NK-92 treated with Interleukin-12 subunit alpha and Interleukin-12 subunit beta, amount 100 ng/mL, for 24 hours (cell line): ENCODE results near the gene ZMYM2.
"Not testable (repeated sequence)": the region's sequence is repeated elsewhere in the genome, so short reads cannot be mapped to it uniquely, and the experiment has no call there.

Experiments
- DNase-seq: peaks from one replicate; lab custom pipeline; 2025; lab: John Stamatoyannopoulos, UW

The ZMYM2 gene

GRCh38 chr13:19958155-19959111 is at the start of gene ZMYM2:
Gene ZMYM2 (plus strand): TSS chr13:19958727. CDS start chr13:19993073, 34,346 bp downstream.
- DNase-seq, result peak; percentile 99

- peak; percentile 1 for DNase-seq
Measured at GRCh38 chr13:19910336-19911072, 48.0 kb upstream of the ZMYM2 start.

GRCh38 chr13:19927117-19927748 is 31.3 kb upstream of the ZMYM2 start:
- DNase-seq, result no peak

GRCh38 chr13:19940106-19940505 is 18.4 kb upstream of the ZMYM2 start:
- DNase-seq, result no peak

DNA sequence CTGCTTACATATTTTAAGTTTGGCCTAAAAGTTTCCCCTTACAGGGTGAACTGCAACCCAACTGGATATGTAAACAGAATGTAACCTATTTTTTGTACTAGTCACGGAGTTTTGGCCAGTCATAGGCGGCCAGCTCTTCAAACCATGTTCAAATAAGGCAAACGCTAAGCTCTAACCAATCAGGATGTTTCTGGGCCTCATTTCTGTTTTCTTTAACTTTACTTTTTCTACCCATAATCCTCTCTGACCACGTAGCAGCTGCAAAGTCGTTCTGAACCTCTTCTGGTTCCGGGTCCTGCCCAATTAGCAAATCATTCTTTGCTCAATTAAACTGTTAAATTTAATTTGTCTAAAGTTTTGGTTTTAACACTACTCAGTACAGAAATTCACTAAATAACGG is 8.2 kb upstream of the ZMYM2 start:
- no peak for DNase-seq

DNA sequence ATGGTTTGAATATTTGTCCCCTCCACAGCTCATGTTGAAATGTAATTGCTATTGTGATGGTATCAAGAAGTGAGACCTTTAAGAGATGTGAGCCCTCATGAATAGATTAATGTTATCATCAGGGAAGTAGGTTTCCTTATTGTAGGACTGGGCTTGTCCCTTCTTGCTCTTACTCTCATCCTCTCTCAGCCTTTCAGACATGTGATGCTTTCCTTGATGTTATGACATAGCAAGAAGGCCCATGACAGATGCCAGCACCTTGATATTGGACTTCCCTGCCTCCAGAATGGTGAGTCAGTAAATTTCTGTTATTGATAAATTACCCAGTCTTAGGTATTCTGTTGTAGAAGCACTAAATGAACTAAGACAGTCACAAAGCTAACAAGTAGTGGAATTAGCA is 5.7 kb upstream of the ZMYM2 start:
- DNase-seq, result no peak

DNA sequence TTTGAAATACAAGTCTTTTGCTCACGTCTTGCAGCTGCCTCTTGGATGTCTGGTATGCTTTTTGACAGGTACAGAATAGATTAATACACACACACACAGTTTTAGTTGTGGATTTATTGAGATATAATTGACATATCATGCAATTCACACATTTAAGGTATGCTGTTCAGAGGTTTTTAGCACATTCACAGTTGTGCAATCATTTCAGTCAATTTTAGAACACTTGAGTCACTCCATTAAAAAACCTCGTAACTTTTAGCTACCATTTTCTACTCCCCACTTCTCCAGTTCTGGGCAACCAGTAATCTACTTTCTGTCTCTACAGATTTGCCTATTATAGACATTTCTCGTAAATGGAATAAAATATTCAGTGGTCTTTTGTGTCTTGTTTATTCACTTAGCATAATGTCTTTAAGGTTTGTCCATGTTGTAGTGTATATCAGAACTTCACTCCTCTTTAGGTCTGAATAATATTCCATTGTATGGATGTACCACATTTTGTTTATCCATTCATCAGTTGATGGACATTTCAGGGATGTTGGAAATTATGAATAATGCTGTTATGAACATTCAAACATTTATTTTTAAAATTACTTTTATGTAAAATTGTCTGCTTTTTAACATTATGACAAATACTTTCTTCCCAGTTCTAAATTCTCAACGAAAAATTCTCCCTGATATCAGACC is 2.5 kb upstream of the ZMYM2 start:
- DNase-seq, result no peak

- peak; percentile 78 for DNase-seq
Measured at GRCh38 chr13:19957320-19958154, 990 bp upstream of the ZMYM2 start.

GRCh38 chr13:19959141-19959830 is 759 bp downstream of the ZMYM2 start:
- DNase-seq, result peak; percentile 63

- DNase-seq, result peak; percentile 85
Measured at GRCh38 chr13:19959831-19960652, 1.5 kb downstream of the ZMYM2 start.

- no peak for DNase-seq
Measured at GRCh38 chr13:19960653-19960976, 2.1 kb downstream of the ZMYM2 start.

- no peak for DNase-seq
Measured at GRCh38 chr13:19961489-19961888, 3.0 kb downstream of the ZMYM2 start.

- DNase-seq, result no peak
Measured at GRCh38 chr13:19961924-19962323, 3.4 kb downstream of the ZMYM2 start.

DNA sequence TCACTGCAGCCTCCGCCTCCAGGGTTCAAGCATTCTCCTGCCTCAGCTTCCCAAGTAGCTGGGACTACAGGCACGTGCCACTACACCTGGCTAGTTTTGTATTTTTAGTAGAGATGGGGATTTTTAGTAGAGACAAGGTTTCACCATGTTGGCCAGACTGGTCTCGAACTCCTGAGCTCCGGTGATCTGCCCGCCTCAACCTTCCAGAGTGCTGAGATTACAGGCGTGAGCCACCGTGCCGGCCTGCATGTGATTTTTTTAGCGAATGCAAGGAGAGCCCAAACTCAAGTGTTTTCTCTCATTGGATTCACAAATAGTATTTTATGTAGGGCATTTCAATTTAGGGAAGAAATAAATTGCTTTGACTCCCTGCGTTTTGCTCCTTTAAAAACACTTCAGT is 4.4 kb downstream of the ZMYM2 start:
- DNase-seq, result no peak

GRCh38 chr13:19967621-19968020 is 9.1 kb downstream of the ZMYM2 start:
- DNase-seq, result no peak

GRCh38 chr13:19974498-19975009 is 16.0 kb downstream of the ZMYM2 start:
- not testable (repeated sequence) for DNase-seq

- no peak for DNase-seq
Measured at GRCh38 chr13:19978831-19979437, 20.4 kb downstream of the ZMYM2 start.

- no peak for DNase-seq
Measured at GRCh38 chr13:19981685-19982238, 23.2 kb downstream of the ZMYM2 start.
